Non-pigmented ciliary epithelial cell (primary cell): Measurements from ENCODE around the gene DIO1.

Experiments
- DNase-seq: peaks from one replicate; pipeline ENCODE4 v3.0.0-alpha.2; 2010; ENCODE audit warnings: low read depth

The DIO1 gene

DNA sequence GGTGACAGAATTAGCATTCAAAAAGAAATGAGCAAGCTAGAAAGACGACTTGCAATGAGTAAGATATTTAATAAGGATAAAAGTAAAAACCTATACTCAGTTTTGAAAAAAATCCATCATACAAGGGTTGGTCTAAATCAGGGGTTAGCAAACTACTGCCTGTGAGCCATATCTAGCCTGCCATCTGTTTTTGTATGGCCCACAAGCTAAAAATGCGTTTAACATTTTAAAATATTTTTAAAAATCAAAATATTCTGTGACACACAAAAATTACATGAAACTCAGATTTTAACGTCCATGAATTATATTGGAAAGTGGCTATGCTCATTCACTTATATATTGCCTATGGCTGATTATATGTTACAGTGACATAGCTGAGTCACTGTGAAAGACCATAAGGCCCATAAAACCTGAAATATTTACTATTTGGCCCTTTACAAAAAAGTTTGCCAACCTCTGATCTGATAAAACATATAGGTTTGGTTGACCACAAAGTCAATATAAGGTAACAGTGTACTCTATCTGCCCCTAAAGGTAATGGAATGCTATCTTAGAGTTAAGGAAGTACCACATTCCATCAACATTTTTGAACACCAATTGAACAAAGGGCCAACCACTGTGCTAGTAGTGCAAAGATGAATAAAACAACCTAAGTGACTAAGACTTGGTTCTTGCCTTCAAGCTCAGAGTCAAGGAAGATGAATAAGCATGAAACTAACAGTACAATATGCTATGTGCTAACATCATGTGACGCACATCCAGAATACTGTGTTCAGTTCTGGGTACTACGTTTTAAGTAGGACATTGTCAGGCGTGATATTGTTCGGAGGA, 48.4 kb downstream of the DIO1 start:
- DNase-seq = no peak

DNA sequence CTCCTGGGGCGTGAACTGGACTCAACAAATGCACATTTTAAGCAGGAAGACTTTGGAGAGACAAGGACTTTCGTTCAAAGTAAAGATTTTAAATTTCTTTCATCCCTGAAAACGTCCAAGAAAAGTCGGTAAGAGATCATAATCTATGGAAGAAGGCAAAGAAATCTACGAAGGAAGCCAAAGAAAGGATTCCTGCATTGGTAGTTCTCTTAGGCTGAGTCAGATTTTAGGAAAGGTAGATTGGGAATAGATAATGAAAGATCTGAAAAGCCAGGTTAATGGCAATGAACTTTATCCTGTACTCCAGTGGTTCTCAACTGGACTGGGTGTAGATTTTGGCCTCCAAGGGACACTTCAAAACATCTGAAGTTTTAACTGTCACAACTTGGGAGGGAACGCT, 49.1 kb downstream of the DIO1 start:
- DNase-seq = no peak

DNA sequence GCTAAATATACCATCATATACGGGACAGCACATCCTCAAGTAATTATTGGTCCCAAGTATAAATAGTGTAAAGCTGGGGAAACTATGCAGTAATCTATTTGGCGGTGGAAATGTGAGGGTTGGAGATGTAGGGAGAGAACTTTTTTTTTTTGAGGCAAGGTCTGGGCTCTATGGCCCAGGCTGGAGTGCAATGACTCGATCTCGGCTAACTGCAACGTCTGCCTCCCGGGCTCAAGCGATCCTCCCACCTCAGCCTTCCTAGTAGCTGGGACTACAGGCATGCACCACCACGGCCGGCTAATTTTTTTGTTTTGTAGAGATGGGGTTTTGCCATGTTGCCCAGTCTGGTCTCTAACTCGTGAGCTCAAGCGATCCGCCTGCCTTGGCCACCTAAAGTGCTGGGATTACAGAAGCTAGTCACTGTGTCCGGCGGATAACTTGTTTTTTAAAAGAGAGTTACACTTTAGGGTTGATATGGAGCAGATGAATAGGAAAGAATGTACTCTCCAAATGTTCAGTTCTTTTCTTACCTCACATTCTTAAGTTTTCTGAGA, 49.6 kb downstream of the DIO1 start:
- no peak for DNase-seq

DNA sequence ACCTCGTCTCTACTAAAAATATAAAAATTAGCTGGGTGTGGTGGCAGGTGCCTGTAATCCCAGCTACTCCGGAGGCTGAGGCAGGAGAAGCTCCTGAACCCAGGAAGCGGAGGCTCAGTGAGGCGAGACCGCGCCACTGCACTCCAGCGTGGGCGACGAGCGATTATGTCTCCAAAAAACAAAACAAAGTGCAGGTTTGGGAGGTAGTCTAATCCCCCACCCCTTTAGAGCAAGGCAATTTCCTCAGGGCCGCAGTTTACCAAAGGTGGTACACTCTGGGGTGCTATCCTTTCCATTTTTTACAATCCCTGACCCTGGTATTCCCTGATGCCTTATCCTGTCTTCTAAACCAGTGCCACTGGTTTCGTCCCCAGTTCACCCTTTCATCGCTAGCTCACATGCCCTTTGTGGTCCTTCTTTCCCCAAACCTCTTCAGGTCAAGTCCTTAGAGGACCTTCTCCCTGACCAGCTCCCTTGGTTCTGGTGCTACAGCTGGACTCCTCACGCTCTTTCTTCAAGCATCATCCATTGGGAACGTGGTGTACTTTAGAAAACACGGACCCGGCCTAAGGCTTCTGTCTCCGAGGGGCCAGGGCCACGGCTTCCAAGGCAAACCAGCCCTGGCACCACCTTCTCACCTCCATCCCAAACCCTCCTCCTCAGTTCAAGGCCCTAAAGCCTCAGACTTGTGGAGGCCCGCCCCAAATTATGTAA, 50.6 kb downstream of the DIO1 start:
- DNase-seq = no peak

DNA sequence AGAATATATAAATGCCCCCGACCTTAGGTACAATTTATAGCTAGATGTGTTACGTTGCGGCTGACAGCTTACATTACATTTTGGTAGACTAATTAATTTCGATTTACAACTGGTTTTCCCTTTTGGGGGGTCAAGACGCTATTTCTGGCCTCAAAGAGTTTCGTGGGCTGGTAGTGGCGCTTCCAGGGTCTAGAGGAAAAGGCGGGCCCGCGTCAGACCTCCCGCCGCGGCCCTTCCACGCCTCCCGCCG, 51.1 kb downstream of the DIO1 start:
- no peak for DNase-seq

DNA sequence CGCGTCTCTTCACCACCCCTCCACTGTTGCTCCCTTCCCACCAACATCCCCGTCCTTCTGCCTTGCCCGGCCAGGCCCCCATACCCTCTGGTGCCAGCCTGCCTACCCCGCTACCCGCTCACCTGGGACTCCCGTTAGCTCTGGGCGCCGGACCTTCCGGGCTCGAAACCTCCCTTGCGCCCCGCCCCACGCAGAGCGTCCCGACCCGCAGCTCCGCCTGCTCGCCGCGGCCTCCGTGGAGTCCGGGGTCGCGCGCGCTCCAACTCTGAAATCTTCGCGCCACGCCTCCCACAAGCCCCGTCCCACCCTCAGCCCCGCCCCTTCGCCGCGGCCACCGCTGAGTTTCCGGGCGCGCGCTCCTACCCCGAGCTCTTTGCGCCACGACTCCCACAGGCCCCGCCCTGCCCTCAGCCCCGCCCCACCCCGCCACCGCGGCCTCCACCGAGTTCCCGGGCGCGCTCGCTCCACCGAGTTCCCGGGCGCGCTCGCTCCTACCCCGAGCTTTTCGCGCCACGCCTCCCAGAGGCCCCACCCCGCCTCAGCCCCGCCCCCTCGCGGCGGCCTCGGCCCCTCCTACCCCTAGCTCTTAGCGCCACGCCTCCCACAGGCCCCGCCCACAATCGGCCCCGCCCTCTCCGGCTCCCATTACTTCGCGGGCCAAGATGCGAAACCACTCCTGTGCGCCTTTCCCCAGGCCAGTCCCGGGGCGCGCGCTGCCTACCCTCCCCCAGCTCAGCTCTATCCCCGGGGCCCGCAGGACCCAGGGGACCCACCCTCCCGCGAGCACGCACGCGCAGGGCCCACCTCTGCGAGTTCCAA, 51.7 kb downstream of the DIO1 start, which contains the start of gene IFT25:
IFT25 (minus strand) TSS at position 267 of the 819 bp plus-strand sequence. CDS start 5,617 bp downstream, outside the sequence.
- peak; percentile 60 for DNase-seq

DNA sequence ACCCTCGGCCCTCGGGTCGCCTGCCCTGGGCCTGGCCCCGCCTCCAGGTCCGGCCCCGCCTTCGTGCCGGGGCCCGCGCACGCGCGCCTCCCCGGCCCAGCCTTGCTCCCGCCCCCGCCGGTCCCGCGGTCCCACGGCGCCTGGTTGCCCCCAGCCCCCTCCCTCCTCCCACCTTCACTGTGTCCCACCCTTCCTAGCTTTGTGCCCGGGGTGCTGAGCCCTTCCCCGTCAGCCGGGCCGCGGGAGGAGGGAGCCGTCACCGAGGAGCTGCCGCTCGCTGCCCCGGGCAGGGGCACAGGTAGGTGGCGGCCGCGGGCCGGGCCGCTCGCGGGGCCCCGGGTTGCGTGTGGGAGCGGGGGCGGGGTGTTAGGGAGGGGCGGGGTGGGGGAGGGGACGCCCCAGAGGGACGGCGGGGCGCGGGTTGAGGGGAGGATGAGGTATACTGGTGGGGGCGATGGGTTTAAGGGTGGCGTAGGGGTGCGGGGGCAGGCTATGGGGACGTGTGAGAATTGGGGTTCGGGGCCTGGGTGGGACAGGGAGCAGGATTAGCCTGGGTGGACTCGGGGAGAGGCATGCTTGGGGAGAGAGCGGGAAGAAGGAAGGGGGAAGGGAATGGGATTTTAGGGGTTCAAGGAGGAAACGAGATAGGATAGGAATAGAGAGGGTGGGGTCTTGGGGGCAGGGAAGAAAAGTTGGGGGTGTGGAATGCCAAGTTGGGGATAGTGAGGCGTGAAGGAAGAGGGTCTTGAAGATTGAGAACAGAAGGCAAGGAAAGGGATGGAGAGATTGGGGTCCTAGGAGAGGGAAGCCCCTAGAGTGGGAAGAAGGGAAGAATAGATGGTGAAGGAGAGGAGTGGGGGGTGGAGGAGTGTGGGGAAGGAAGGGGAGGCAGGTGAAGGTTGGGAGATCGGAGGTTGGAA, 52.5 kb downstream of the DIO1 start, which contains the start of gene LRRC42:
LRRC42 (plus strand) TSS at position 99 of the 920 bp plus-strand sequence. CDS start 5,650 bp downstream, outside the sequence.
- DNase-seq = no peak

DNA sequence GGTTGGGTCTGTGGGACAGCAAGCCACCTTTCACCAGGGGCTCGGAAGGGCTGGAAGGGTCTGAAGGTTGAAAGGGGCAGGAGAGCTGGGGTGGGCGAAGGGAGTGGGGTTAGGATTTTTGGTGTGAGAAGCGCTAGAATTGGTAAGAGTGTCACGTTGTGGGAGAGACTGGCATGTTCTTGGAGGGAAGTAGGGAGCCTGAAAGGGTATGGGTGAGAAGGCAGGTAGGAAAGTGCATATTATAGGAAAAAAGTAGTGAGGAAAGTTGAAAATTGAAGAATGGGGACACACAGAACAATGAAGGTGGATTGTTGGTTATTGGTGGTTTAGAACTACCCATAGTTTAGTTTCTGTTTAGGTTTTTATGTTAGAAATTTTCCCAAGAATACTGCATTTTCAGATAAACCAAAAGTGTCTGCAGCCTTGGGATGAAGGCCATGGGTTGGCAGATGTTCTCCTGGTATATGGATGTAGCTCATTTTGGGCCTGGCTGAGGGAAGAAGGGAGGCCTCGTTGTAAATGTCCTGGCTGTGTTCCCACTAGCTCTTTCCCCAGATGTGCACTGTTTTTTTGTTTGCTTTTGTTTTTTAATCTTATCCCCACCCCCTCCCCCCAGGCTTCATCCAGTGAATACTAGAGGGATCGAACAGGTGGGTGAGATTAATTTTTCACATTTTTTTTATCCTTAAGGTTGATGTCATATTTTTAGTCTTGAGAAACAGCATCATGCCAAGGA, 53.4 kb downstream of the DIO1 start:
- DNase-seq = no peak

DNA sequence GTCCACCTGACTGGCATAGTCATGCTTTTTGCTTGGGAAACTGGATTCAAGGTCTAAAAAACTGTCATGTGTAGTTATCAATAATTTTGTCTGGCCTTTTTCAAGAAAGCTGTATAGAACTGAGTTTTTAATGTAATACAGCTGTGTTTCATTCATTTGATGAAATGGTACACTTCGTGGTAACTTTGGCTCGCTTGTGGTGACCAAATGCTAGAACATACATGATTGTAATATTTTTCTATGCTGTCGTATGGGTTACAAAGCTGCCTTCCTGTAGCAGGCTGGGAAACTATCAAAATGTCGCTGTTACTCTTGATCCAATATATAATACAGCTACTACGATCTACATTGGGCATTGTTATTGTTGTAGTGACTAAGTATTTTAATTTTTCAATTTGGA, 54.3 kb downstream of the DIO1 start:
- no peak for DNase-seq

DNA sequence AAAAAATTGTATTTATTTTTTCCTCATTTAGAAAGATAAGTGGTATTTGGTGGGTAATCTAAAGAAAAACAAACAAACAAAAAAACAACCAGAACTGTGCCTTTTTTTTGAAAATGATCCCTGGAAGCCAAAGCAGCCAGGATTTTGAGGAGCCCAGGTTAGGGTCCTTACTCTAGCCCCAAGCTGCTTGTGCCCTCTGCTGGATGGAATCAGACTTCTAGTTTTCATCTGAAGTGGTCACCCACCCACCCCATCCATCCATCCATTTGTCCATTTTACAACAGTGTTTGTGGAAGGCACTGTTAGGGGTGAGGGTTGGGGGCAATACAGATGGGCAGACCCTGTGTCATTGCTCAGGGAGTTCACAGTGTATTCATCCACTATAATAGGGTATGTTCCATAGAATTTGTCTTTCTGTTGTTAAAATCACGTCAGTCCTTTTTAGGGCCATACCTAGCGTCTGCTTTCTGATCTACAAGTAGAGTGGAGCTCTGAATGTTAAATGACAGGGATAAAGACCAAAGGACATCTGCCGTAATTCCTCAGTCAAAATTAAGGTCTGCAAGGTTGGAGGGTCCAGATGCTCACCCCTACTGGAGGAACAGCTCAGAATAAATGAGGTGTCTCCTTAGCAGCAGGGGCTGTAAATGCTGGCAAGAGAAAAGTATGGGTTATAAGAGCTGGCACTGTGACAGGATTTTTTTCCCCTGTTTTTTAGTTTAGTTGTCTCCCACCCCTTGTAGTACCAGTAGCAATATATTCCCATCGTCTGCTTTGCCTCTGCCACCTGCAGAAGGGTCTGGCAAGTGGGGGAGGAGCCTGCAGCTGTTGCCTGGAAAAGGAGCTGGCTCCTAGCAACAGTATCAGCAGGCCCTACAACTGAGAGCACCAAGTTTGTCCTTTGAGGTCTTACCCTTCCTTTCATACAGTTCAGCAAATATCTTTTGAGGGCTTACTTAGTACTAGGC, 55.3 kb downstream of the DIO1 start:
- DNase-seq = no peak

DNA sequence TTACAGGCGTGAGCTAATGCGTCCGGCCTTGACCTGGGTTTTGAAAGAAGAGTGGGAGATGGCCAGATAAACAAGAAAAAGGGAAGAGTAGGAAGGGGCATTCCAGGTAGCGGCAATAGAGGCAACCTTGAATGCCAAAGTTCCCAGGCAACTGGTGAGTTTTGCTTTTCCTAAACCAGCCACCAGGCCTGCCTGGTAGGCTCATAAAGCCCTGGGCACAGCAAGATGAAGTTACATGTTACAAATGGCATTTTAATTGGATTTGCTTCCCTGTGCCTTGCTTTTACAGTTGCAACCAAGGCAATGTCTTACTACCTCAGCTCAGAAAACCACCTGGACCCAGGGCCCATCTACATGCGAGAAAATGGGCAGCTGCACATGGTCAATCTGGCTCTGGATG, 57.7 kb downstream of the DIO1 start:
- no peak for DNase-seq

DNA sequence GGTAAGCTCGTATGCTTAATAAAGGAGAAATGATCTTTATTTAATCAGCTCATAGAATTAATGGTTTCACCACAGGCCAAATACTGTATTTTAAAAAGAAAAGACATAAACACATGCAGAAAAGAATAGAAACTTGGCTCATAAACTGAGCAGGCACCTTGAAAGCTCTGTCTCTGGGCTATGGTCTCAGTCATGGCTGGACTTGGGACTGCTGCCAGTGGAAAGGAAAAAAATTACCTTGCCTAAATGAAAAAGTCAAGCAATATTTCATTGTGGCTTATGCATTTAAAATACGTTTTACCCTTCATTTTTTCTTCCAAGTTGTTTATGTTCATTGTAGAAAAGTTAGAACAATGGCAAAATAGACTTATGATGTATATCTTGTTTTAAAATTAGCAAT, 60.1 kb downstream of the DIO1 start:
- no peak for DNase-seq

DNA sequence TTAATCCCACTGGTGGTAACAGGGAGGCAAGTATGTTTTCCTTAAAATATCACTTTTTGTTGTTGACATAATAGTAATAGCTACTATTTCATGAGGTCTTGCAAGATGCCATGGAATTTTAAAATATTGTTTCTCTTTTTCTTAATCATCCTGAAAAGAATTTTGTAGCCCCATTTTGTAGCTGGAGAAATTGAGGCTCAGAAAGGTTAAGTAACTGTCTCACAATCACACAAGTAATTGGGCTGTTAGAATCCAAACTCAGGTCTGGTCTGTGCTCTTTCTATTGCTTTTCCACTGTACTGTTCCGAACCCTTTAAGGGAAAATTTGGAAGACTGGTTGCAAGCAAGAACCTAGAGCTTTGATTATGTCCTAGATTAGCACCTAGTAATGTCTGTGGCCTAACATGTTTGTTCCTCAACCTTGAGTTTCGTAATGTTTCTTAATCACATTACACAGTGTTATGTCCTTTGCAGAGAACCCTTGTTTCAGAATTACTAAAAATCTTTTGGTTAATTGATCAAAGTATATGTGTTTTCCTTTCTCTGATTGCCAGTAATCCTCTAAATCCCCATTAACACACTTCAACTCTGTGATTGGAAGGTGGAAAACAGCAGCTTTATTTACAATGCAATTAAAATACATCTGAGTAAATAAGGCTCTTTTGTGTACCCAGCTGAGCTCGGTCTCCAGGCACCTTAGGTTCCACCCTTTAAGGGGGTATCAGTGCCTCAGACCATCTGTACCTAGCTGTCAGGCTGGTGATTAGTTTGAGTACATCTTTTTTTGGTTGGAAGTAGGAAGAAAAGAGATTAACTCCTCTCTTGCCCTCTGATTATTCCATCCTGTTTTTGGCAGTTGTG, 62.6 kb downstream of the DIO1 start:
- no peak for DNase-seq

DNA sequence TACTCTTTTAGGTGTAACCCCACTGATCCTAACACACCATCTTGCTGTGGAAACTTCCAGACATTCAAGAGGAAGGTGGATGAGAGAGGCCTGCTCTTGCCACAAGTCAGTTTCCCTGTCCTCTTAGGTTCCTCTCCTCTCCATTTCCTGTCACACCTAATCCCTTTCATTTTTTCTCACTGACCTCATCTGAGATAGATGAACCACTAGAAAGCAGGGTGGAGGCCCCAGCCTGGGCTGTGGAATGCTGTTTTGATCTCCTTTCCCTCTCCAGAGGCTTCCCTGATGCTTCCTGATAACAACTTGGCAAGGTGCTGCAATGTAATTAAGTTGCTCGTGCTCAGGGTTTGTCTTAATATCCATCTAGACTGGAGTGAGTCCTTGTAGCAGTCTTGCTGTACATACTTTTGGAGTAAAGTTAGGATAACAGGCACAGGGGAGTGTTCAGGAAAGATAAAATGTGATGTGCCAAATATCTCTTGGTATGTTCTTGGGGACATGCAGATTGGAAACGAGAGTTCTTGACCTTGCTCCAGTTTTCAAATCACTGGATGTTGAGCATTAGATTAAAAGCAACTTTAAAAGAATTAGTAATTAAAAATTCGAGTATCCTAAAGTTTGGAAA, 63.3 kb downstream of the DIO1 start:
- DNase-seq = peak; percentile 47

DNA sequence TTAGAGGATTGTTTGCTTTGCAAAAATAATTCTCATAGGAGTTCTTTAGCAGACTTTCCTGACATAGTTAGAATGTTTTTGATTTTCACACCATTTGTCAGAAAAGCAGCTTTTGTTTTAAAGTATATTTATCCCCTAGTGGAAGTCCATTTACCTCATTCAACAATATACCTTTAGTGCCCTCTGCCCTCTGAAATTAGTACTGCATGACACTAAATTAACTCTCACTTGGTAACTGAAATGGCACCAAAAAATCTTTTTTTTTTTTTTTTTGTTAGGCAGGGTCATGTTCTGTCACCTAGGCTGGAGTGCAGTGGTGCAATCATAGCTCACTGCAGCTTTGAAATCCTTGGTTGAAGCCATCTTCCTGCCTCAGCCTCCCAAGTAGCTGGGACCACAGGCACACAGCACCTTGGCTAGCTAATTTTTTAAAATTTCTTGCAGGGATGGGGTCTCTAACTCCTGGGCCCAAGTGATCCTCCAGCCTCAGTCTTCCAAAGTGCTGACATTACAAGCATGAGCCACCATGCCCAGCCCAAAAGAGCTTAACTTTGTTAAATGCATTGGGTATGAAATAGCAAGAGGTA, 65.8 kb downstream of the DIO1 start:
- no peak for DNase-seq
